HG02884 (cell line): Measurements from ENCODE around the gene GDF15.
"Not testable (repeated sequence)": the region's sequence is repeated elsewhere in the genome, so short reads cannot be mapped to it uniquely, and the experiment has no call there.

Source experiments
- ATAC-seq: cut with Tn5 transposase; IDR thresholded peaks from one replicate; pipeline ENCODE4 v1.9.1; 2021; ENCODE audit warnings: mild to moderate bottlenecking, moderate library complexity; ENCODE audit not compliant: unreplicated experiment

The GDF15 gene

DNA sequence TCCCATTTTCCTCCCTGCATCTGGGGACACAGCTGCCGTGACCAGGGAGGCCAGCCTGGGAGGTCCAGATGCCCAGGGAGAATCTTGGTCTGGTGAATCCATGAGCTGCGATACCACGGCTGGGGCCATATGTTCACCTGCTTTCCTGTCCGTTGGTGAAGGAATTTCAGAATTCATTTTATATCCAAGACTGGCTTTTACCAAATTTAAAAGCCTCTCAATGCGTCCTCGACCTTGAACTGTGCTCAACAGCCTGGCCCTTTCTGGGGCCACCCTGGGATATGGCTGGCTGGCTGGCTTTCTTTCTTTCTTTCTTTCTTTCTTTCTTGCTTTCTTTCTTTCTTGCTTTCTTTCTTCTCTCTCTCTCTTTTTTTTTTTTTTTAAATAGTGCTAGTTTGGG lies 22.2 kb upstream of the GDF15 start:
- ATAC-seq = no peak

DNA sequence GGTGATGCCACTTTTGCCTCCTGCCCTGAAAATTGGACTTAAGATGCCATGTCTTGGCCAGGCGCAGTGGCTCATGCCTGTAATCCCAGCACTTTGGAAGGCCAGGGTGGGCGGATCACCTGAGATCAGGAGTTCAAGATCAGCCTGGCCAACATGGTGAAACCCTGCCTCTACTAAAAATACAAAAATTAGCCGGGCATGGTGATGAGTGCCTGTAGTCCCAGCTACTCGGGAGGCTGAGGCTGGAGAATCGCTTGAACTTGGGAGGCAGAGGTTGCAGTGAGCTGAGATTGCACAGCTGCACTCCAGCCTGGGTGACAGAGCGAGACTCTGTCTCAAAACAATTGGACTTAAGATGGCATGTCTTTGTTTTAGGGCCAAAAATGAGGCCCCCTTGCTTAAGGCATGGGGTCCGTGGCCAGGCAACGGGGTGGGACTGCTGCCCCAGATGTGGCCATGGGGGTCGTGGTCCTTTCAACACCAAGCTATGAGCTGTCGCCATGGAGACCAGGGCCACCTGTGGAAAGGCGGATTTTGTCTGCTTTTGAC lies 21.6 kb upstream of the GDF15 start:
- ATAC-seq = not testable (repeated sequence)

DNA sequence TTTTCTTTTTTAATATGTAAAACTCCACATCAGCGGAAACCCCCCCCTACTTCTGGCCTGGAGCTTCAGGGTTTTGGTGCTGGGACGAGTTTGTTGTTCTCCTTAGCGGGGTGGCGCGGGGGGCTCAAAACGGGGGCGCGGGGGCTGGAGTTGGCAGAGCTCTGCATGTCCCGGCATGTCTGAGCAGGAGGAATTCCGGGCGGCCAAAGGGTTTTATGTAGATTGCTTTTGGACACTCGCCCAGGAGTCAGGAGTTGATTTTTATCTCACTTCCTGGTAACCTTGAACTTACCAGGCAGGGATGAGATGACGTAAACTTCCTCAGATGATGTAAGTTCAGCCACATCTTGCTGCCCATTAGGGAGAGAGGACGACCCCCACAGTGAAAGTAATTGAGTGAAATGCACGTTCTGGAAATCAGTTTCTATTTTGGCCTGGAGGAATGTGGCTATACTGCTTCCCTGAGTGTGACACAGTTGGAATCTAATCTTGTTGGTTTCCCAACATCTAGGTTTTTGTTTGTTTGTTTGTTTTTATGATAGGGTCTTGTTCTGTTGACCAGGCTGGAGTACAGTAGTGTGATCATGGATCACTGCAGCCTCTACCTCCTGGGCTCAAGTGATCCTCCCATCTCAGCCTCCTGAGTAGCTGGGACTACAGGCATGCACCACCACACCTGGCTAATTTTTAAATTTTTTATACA lies 21.0 kb upstream of the GDF15 start:
- ATAC-seq = no peak

DNA sequence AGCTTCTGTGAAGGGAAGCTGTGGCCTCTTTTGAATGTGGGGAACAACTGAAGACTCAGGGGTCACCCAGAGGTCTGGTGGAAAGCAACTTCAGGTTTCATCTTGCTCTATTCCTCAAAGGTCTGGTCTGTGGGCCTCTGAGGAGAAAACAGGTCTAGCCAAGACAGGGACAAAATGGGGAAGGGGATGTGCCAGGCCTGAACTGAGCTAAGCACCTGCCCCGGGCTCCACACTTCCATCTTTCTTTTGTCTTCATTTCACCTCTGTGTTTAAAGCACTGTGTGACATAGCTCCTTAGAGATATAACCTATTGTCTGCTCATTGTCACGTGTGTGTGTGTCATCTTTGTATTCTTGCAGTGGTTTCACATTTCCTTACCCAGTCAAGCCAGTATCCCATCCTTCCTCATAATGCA lies 19.9 kb upstream of the GDF15 start:
- no peak for ATAC-seq

DNA sequence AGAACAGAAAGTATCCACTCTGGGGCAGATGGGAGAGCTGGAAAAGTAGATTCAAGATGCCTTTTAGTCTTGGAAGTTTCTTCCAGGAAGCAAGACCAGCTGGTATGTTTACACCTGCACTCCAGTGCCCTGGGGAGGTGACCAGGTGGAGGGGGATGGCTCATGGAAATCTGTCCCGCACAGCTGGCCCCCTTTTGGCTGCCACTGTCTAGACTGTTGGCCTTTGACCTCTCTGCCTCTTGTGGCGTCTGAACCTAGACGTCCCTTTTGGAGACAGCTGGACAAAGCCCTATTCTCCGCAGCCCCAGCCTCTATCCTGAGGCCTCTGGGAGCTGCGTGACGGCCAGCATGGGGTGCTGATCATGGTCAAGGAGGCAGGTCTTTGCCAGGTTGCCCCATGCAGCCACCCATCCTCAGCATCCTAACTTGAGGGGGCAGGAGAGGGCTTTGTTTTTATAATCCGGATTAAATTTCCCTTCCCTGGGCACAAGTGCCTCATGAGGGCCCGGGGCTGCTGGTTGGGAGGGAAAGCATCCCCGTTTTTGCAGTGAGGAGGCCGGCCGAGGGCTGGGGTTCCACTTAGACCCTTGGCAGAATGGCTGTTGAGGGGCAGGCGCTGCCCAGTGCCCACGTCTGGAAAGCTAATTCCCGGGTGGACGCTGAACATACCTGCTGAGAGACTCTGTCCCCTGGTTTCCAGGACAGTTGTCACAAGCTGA lies 17.3 kb upstream of the GDF15 start:
- no peak for ATAC-seq

DNA sequence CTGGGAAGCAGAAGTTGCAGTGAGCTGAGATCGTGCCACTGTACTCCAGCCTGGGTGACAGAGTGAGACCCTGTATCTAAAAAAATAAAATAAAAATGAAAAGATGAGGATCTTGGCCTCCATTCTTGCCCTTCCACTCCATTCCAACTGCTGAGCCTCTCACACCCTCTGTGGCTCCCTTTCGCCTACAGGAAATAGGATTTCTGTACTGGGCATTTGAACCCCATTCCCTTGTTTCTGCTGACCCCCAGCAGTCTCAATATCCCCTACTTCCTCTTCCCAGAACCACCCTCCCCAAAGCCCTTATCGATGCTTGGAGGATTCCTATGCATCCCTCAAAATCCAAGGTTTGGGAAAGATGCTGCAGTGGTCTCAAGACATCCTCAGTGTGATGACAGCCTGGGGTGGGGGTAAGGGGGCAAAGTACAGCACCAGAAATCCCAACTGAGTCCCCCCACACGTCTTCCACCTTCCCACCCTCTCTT lies 12.5 kb upstream of the GDF15 start:
- ATAC-seq = no peak

DNA sequence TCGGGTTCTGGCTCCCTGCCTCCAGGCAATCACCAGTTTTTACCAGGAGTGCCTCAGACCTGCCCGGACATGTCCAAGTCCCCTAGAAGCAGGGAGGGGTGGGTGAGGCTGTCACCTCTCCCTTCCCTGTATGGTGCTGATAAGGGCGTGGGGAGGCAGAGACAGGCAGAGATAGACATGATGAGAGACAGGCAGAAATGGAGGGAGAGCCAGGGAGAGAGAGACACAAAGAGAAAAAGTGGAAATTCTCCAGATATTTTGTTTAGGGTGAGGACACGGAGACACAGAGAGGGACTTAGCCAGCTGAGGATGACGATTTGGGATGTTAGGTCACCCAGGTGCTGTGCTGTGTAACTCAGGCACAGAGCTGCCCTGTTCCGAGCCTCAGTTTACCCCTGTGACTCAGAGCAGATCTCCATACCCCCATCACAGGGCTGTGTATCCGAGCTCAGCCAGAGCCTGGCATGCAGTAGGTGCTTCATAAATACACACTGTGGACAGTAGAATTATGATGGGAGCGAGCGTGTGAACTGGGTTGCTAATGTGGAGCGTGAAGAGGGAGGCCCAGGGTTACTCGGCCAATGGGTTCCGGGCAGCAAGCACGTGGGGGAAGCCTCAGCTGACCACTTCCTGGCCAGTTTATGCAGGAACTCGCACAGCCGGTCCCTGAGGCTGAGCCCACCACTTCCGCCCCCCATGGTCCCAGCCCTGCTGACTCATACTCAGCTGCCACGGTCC lies 11.9 kb upstream of the GDF15 start:
- ATAC-seq = no peak

DNA sequence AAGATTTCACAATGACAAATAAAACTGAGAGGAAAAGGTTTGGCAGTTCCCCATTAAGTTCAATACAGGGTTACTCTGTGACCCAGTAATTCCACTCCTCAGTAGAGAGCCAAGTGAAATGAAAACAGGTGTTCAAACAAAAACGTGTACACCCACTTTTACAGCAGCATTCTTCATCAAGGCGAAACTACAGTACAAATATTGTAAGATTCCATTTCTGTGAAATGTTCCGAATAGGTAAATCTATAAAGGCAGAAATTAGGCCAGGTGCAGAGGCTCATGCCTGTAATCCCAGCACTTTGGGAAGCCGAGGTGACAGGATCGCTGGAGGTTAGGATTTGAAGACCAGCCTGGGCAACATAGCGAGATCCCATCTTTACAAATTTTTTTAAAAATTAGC lies 8.9 kb upstream of the GDF15 start:
- no peak for ATAC-seq

DNA sequence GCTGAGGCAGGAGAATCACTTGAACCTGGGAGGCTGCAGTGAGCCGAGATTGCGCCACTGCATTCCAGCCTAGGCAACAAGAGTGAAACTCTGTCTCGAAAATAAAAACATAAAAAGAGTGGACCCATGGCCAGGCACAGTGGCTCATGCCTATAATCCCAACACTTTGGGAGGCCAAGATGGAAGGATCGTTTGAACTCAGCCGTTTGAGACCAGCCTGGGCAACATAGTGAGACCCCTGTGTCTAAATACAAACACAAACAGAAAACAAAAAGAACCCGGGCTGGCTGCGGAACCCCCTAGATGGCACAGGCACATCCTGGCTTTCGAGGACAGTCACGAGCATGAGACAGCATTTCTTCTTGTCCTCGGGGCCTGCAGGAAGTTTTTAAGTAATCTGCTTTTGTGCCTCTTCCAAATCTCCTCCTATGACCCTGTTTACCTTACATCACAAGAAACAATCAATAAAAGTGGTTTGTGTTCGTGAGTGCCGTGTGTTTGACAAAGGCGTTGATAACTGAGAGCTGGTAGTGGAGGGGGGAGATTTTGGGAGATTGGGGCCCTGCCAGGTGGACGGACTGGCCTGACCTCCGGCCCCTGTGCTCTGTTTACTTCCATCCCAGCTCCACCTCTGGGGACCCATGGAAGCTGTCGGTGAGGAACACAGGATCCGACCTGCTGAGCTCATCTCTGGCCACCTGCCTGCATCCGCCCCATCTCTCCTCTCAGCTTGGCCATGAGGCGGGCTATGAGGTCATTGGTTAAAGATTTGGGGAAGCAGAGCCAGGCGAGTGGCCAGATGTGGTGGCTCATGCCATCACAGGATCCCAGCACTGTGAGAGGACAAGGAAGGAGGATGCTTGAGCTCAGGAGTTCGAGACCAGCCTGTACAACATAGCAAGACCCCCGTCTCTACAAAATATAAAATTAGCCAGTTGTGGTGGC lies 5.9 kb upstream of the GDF15 start:
- no peak for ATAC-seq

DNA sequence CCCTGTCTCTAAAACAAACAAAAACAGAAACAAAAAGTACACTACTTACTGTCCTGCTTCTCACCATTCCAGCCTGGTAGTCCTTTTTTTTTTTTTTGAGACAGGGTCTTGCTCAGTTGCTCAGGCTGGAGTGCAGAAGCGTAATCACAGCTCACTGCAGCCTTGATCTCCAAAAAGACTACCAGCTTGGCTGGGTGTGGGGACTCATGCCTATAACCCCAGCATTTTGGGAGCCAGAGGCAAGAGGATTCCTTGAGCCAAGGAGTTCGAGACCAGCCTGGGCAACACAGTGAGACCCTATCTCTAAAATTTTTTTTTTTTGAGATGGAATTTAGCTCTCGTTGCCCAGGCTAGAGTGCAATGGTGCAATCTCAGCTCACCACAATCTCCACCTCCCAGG lies 5.1 kb upstream of the GDF15 start:
- no peak for ATAC-seq

DNA sequence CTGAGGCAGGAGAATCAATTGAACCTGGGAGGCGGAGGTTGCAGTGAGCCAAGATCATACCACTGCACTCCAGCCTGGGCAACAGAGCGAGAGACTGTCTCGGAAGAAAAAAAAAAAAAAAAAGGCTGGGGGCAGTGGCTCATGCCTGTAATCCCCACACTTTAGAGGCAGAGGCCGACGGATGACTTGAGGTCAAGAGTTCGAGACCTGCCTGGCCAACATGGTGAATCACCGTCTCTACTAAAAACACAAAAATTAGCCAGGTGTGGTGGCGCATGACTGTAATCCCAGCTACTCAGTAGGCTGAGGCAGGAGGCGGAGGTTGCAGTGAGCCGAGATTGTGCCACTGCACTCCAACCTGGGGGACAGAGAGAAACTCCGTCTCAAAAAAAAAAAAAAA lies 2.3 kb upstream of the GDF15 start:
- not testable (repeated sequence) for ATAC-seq

DNA sequence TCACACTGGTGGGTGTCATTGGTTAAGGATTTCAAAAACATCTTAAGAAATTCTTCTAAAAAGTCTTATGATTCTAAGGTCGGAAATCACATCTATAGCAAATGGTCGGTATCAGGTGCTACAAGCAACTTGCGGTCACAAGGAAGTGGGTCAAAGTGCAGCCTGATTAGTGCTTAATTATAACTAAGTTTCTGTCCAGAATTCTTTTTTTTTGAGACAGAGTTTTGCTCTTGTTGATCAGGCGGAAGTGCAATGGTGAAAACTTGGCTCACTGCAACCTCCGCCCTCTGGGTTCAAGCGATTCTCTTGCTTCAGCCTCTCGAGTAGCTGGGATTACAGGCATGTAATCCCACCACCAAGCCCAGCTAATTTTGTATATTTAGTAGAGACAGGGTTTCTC lies 1.2 kb upstream of the GDF15 start:
- no peak for ATAC-seq

DNA sequence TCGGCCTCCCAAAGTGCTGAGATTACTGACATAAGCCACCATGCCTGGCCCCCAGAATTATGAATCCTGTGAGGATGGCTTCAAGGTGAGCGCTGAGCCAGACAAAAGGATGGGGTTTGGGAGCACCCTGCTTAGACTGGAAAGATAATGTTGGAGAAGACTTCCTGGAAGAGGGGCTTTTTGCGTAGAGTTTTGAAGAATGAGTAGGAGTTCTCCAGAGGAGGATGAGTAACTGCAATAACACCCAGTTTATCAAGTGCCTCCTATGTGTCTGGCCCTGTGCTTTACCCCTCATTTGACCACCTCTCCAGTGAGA lies 641 bp upstream of the GDF15 start:
- no peak for ATAC-seq

DNA sequence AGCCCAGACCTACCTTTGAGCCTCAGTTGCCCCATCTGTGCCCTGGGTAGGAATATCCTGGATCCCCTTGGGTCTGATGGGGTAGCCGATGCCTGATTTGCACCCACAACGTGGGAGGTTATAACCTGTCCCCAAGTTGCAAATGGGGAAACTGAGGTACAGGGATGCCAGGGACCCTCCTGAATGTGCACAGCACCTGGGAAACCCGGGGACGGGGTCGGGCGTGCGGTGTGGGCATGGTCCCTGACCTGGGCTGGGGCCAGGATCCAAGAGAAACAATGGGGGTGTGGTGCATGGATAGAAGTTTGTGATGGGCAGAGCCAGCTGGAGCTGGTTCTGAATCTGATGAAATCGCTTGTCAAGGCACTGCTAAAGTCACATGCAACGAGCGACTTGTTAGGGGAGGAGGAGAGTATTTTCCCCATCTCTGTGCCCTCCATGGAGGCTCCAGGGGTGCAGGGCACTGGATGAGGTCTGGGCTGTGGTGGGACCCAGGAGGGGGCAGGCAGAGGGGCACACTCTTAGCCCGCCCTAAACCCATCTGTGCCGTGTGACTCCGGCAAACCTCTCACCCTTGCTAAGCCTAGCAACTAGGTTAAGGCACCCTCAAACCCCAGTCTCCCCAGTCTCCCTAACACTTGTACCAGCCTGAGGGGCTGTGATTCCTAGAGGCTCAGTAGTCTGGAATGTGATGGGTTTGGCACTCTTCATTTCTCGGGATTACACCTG lies 749 bp downstream of the GDF15 start:
- ATAC-seq = no peak

DNA sequence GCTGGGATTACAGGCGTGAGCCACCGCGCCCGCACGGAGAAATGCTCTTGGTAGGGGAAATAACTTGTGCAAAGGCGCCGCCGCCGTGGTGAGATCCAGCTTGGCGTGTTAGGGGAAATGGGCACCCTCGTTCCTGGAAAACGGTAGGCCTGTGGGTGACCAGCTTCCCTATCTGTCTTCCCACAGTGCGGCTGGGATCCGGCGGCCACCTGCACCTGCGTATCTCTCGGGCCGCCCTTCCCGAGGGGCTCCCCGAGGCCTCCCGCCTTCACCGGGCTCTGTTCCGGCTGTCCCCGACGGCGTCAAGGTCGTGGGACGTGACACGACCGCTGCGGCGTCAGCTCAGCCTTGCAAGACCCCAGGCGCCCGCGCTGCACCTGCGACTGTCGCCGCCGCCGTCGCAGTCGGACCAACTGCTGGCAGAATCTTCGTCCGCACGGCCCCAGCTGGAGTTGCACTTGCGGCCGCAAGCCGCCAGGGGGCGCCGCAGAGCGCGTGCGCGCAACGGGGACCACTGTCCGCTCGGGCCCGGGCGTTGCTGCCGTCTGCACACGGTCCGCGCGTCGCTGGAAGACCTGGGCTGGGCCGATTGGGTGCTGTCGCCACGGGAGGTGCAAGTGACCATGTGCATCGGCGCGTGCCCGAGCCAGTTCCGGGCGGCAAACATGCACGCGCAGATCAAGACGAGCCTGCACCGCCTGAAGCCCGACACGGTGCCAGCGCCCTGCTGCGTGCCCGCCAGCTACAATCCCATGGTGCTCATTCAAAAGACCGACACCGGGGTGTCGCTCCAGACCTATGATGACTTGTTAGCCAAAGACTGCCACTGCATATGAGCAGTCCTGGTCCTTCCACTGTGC lies 2.4 kb downstream of the GDF15 start:
- no peak for ATAC-seq

DNA sequence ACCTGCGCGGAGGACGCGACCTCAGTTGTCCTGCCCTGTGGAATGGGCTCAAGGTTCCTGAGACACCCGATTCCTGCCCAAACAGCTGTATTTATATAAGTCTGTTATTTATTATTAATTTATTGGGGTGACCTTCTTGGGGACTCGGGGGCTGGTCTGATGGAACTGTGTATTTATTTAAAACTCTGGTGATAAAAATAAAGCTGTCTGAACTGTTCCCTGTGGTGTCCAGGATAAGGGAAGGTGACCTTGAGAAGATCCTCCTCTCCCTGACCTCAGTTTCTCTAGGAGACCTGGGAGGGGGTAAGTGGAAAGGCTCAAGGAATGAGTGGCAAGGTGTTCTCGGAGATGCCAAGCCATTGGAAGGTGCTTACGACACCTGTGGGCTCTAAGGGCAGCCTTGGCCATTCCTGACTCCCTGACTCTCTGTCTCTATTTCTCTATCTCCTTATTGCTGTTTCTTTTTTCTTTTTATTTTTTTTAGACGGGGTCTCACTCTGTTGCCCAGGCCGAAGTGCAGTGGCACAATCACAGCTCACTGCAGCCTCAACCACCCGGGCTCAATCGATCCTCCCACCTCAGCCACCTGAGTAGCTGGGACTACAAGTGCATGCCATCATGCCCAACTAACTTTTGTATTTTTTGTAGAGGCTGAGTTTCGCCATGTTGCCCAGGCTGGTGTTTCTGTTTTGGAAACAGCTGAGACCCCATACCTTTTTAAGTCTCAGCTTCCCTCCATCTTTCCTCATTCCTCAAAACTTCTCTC lies 3.2 kb downstream of the GDF15 start:
- ATAC-seq = no peak

DNA sequence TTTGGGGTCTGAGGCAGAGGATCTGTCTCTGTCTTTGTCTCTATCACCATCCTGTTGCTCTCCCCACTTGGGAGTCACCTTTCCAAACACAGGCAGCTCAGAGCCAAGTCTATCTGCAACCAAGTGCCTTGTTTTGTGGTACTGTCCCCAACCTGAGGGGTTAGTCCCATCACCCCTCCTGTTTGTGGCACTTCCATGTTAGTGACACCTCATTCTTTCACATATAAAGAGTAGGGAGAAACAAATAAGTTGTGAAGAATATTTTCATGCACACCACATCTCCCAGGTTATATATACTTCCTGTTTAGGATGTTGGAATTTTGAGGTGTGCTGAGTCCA lies 3.7 kb downstream of the GDF15 start:
- ATAC-seq = no peak
